Spleen (tissue), 11 donors: ENCODE data around the gene MANSC1. TPM values are rescaled to one million over a fixed set of nuclear protein-coding genes. Genes with fewer than 3 reads are reported as not detected.

Experiments used
- DNase-seq: peaks from one replicate; pipeline ENCODE4 v3.0.0-alpha.2; 2020
- H3K27ac ChIP-seq, 8 donors: fragments of 200-600 bp; sonication (generic) in 7 of 8; 1 replicate in 4 of 8; 2 replicates in 4 of 8; pipeline versions ENCODE4 v1.5.0 to v1.8.0; 2016 to 2021; ENCODE audit warnings: inconsistent platforms in 4 of 8, mild to moderate bottlenecking in 4 of 8, moderate library complexity in 1 of 8
- H3K27me3 ChIP-seq, 7 donors: fragments of 200-600 bp; sonication (generic) in 6 of 7; replicated peaks in 1 of 7; 1 replicate in 4 of 7; 2 replicates in 3 of 7; pipeline versions ENCODE4 v1.5.0 to v1.8.0; 2016 to 2021; ENCODE audit warnings: inconsistent platforms in 3 of 7, mild to moderate bottlenecking in 1 of 7
- H3K36me3 ChIP-seq, 6 donors: fragments of 200-600 bp; sonication (generic) in 5 of 6; 1 replicate in 4 of 6; 2 replicates in 2 of 6; pipeline versions ENCODE4 v1.5.0 to v1.8.0; 2016 to 2021; ENCODE audit warnings: inconsistent platforms in 2 of 6
- H3K4me1 ChIP-seq, 6 donors: fragments of 200-600 bp; sonication (generic) in 5 of 6; 1 replicate in 3 of 6; 2 replicates in 3 of 6; pipeline versions ENCODE4 v1.5.0 to v1.8.0; 2016 to 2021; ENCODE audit warnings: inconsistent platforms in 3 of 6
- H3K4me3 ChIP-seq, 8 donors: fragments of 200-600 bp; sonication (generic) in 7 of 8; 1 replicate in 4 of 8; 2 replicates in 4 of 8; pipeline versions ENCODE4 v1.5.0 to v1.8.0; 2016 to 2021; ENCODE audit warnings: inconsistent platforms in 4 of 8, mild to moderate bottlenecking in 4 of 8, moderate library complexity in 2 of 8
- H3K9me3 ChIP-seq, 8 donors: fragments of 200-600 bp; sonication (generic) in 7 of 8; 1 replicate in 4 of 8; 2 replicates in 4 of 8; pipeline versions ENCODE4 v1.5.0 to v1.8.0; 2016 to 2021; ENCODE audit warnings: inconsistent platforms in 4 of 8
- POLR2A ChIP-seq, 3 donors: fragments of 450-650 bp; IDR thresholded peaks; one replicate each; pipeline ENCODE4 v1.5.1; 2017; ENCODE audit warnings: antibody characterized with exemption in 3 of 3, mild to moderate bottlenecking in 1 of 3
- POLR2AphosphoS5 ChIP-seq, 3 donors: sonication (generic); formaldehyde crosslinking; IDR thresholded peaks; one replicate each; pipeline ENCODE4 v1.5.1; 2017; ENCODE audit warnings: antibody characterized with exemption in 3 of 3
- WGBS, 5 donors: extraction: QIAGEN DNeasy Blood & Tissue Kit in 3 of 5; methylation state at CpG; one replicate each; pipeline versions ENCODE4 v1.1.5 to v1.1.7; 2013 to 2018; 5-methylcytosine and 5-hydroxymethylcytosine counted together
- intact Hi-C: fragments of 100-400 bp; cut with DNase I; formaldehyde crosslinking; loops from one replicate; pipeline ENCODE4 v1.15.0; 2023; ENCODE audit warnings: low total_unique reads
- polyA plus RNA-seq, 3 donors: library from polyadenylated mRNA; stranded (reverse); fragments of 200-250 nt; gene quantifications; one replicate each; pipeline ENCODE4 v1.2.1, GENCODE V29; 2013
- total RNA-seq, 7 donors: library from RNA; depleted of rRNA in 3 of 7; stranded (reverse); fragments of >200 nt in 3 of 7; fragmentation: NEBNext Ultra II Directional in 4 of 7; extraction: Animal tissue kit (Norgen Biotek cat#: 25700) in 4 of 7; gene quantifications; one replicate each; pipeline versions ENCODE4 v1.1.0 to v1.2.1, GENCODE V29; 2016 to 2021
- TF ChIP-seq, protein P1 (sequence below), 11 experiments: fragments of 200-600 bp in 7 of 11; fragments of 450-650 bp in 4 of 11; sonication (generic) in 4 of 11; IDR thresholded peaks in 8 of 11; conservative IDR thresholded peaks in 3 of 11; 1 replicate in 7 of 11; 2 replicates in 4 of 11; pipeline versions ENCODE4 v1.4.0 to v1.8.0; 2016 to 2021; ENCODE audit warnings: antibody characterized with exemption in 11 of 11, inconsistent platforms in 4 of 11, mild to moderate bottlenecking in 1 of 11
- donor health status: healthy with polysubstance abuse.
- donor health status: DM: no; HTN: no; CAD: no; lungs with moderate emphysema.
- donor health status: DM: no; HTN: no; CAD: no.
- donor health status: Bipolar disorder and iron deficiency.
- donor health status: healthy.
- donor health status: DM: no; HTN: no; CAD: no.
- donor health status: DM: yes; HTN: yes; CAD: no.

Gene MANSC1
- total and polyA plus RNA-seq, 10 donors = 1.8 to 25.7 (median 15.4) TPM

DNA sequence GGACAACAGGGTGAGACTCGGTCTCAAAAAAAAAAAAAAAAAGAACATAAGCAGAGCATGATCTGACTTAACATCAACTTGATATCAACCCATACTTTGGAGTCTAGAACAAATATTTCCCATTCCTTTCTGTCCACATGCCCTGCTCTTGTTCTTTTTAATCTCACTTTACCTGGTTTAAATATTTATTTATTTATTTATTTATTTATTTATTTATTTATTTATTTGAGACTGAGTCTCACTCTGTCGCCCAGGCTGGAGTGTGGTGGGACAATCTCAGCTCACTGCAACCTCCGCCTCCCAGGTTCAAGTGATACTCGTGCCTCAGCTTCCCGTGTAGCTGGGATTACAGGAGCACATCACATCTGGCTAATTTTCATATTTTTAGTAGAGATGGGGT lies 63.6 kb downstream of the MANSC1 start:
- Histone ChIP-seq H3K4me3 (no peak overlapping the region), H3K9me3 (no peaks in the 10 kb centered on the region), H3K27me3 (peaks cover 0 to 8% (median 0%) of the 10 kb centered on the region in 7 donors), H3K4me1 (no peaks in the 10 kb centered on the region), H3K27ac (no peak overlapping the region), H3K36me3 (no peaks in the 10 kb centered on the region)
- DNase-seq = no peak
- WGBS, 5 donors = 91 to 98% (median 95%) methylated on average over 5 of the region's 5 CpGs
- no peak for TF ChIP-seq POLR2A (IDR thresholded peaks at IDR 0.05)
- no peak for TF ChIP-seq POLR2AphosphoS5 (IDR thresholded peaks at IDR 0.05)
- TF ChIP-seq, protein P1, sequence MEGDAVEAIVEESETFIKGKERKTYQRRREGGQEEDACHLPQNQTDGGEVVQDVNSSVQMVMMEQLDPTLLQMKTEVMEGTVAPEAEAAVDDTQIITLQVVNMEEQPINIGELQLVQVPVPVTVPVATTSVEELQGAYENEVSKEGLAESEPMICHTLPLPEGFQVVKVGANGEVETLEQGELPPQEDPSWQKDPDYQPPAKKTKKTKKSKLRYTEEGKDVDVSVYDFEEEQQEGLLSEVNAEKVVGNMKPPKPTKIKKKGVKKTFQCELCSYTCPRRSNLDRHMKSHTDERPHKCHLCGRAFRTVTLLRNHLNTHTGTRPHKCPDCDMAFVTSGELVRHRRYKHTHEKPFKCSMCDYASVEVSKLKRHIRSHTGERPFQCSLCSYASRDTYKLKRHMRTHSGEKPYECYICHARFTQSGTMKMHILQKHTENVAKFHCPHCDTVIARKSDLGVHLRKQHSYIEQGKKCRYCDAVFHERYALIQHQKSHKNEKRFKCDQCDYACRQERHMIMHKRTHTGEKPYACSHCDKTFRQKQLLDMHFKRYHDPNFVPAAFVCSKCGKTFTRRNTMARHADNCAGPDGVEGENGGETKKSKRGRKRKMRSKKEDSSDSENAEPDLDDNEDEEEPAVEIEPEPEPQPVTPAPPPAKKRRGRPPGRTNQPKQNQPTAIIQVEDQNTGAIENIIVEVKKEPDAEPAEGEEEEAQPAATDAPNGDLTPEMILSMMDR (IDR thresholded peaks at IDR 0.05 in 8 of 11, conservative IDR thresholded peaks at IDR 0.05 in 3 of 11) = no peak
- intact Hi-C loops = no loop called here

DNA sequence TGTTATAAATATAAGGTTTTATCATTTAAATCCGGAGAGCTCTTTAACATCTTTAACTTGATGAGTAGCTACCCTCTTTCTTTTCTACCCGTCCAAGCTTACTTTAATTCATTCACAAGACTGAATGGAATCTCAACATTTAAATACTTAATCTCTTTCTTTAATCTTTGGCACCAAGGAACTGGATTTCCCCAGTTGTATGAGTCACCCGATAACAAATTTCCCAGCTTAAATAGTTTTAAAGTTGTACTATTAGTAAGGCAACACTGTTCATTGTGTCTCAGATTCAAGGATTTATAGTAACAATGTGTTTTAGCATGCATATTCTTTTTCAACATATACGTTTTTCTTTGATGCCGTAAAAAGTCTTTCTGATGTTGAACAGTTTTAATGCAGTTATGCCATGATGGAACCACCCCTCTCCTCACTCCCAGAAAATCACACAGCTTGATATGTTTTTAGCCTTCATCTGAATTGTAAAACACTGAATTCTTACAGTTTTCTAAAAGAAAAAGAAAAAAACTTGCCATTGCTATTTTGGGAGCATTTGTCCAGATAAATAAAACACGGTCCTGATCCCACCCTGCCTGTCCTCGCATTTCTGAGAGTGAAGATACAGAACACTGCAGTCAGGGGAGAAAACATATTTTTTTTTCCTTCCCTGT lies 67.1 kb downstream of the MANSC1 start:
- H3K4me3 ChIP-seq = no peak overlapping the region
- intact Hi-C loops = no loop called here
- TF ChIP-seq POLR2A (IDR thresholded peaks at IDR 0.05) = no peak
- TF ChIP-seq POLR2AphosphoS5 (IDR thresholded peaks at IDR 0.05) = no peak
- TF ChIP-seq, protein P1 (IDR thresholded peaks at IDR 0.05 in 8 of 11, conservative IDR thresholded peaks at IDR 0.05 in 3 of 11) = no peak
- WGBS, 5 donors = 70 to 78% (median 74%) methylated on average over 7 of the region's 7 CpGs
- H3K27ac ChIP-seq = no peak overlapping the region
- peaks cover 0 to 8% (median 0%) of the 10 kb centered on the region in 7 donors for H3K27me3 ChIP-seq
- H3K9me3 ChIP-seq = peaks cover 0 to 5% (median 3%) of the 10 kb centered on the region in 8 donors
- H3K36me3 ChIP-seq = no peaks in the 10 kb centered on the region
- no peak for DNase-seq
- no peaks in the 10 kb centered on the region for H3K4me1 ChIP-seq

DNA sequence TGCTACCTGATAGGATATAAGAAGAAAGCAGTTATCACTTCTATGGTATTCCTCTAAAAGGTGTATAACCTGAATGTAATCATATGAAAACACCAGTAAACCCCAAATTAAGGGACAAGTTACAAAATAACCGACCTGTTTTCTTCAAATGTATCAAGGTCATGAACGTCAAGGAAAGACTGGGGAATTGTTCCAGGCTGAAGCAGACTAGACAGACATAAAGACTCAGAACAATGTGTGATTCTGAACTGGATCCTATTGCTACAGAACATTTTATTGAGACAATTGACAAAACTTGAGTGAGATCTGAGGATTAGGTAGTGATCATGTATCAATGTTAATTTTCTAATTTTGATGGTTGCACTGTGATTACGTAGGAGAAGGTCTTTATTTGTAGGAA lies 67.8 kb downstream of the MANSC1 start:
- Histone ChIP-seq H3K4me1 (no peaks in the 10 kb centered on the region), H3K27me3 (peaks cover 0 to 8% (median 0%) of the 10 kb centered on the region in 7 donors), H3K9me3 (peaks cover 0 to 11% (median 10%) of the 10 kb centered on the region in 8 donors), H3K36me3 (no peaks in the 10 kb centered on the region), H3K4me3 (no peak overlapping the region), H3K27ac (no peak overlapping the region)
- 62 to 83% (median 70%) methylated on average over 3 of the region's 3 CpGs for WGBS, 5 donors
- intact Hi-C loops = no loop called here
- TF ChIP-seq POLR2A (IDR thresholded peaks at IDR 0.05) (no peak), POLR2AphosphoS5 (IDR thresholded peaks at IDR 0.05) (no peak)
- TF ChIP-seq, protein P1 (IDR thresholded peaks at IDR 0.05 in 8 of 11, conservative IDR thresholded peaks at IDR 0.05 in 3 of 11) = no peak
- DNase-seq = no peak

DNA sequence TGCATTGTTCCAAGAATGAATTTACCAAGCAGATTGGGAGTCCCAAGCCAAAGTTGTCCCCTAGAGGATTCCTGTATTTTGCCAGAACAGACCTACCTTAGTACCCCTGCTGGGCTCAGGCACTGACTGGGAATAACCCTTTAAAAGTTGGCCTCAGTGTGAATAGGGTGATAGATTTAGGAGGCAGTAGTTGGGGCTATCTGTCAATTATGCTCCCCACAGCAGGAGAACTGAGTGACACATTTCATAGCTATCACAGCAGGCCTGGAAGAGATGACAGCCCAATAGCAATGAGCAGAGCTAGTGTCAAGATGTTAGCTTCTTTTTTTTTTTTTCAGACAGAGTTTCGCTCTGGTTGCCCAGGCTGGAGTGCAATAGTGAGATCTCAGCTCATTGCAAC lies 68.9 kb downstream of the MANSC1 start:
- peaks cover 0 to 8% (median 0%) of the 10 kb centered on the region in 7 donors for H3K27me3 ChIP-seq
- no peaks in the 10 kb centered on the region for H3K36me3 ChIP-seq
- no peaks in the 10 kb centered on the region for H3K4me1 ChIP-seq
- TF ChIP-seq, protein P1 (IDR thresholded peaks at IDR 0.05 in 8 of 11, conservative IDR thresholded peaks at IDR 0.05 in 3 of 11) = no peak
- TF ChIP-seq POLR2AphosphoS5 (IDR thresholded peaks at IDR 0.05) (no peak), POLR2A (IDR thresholded peaks at IDR 0.05) (no peak)
- H3K4me3 ChIP-seq = no peak overlapping the region
- no peak for DNase-seq
- peaks cover 0 to 22% (median 18%) of the 10 kb centered on the region in 8 donors for H3K9me3 ChIP-seq
- no peak overlapping the region for H3K27ac ChIP-seq
- intact Hi-C loops = no loop called here
- WGBS, 5 donors = 73 to 100% (median 96%) methylated on average over 1 of the region's 1 CpG
